Measurements from ENCODE around the gene EPS8L1.

The EPS8L1 gene

GRCh38 chr19:55071913-55072312 lies 3.8 kb upstream of the EPS8L1 start:
- no peak for DNase-seq (ENCODE audit: low read depth)
- H3K4me3 ChIP-seq (ENCODE audit: low read length) = no peak overlapping the region
- TF ChIP-seq CTCF (conservative IDR thresholded peaks at IDR 0.05; ENCODE audit: low read length) = no peak

- no peak for TF ChIP-seq CTCF (conservative IDR thresholded peaks at IDR 0.05; ENCODE audit: low read length)
- DNase-seq (ENCODE audit: low read depth) = no peak
- no peak overlapping the region for H3K4me3 ChIP-seq (ENCODE audit: low read length)
These were observed 652 bp downstream of the EPS8L1 start for GRCh38 chr19:55076321-55076720.

GRCh38 chr19:55077106-55077505 lies 1.4 kb downstream of the EPS8L1 start:
- H3K4me3 ChIP-seq (ENCODE audit: low read length) = no peak overlapping the region
- no peak for TF ChIP-seq CTCF (conservative IDR thresholded peaks at IDR 0.05; ENCODE audit: low read length)
- DNase-seq (ENCODE audit: low read depth) = peak; percentile 24

GRCh38 chr19:55078996-55079395 lies 3.3 kb downstream of the EPS8L1 start:
- H3K4me3 ChIP-seq (ENCODE audit: low read length) = no peak overlapping the region
- TF ChIP-seq CTCF (conservative IDR thresholded peaks at IDR 0.05; ENCODE audit: low read length) = no peak

GRCh38 chr19:55079400-55080038 lies 3.9 kb downstream of the EPS8L1 start:
- DNase-seq (ENCODE audit: low read depth) = no peak
- TF ChIP-seq CTCF (conservative IDR thresholded peaks at IDR 0.05; ENCODE audit: low read length) = no peak
- no peak overlapping the region for H3K4me3 ChIP-seq (ENCODE audit: low read length)

More at GRCh38 chr19:55078996-55079395, 3.3 kb downstream of the EPS8L1 start:
- DNase-seq (ENCODE audit: low read depth) = no peak

GRCh38 chr19:55080121-55080967 lies 4.7 kb downstream of the EPS8L1 start:
- DNase-seq (ENCODE audit: low read depth) = peak; percentile 58
- TF ChIP-seq CTCF (conservative IDR thresholded peaks at IDR 0.05; ENCODE audit: low read length) = no peak
- H3K4me3 ChIP-seq (ENCODE audit: low read length) = peak overlapping the region; percentile 47

All from AG10803 (cell line).